Fibroblast of lung (primary cell): ENCODE measurements around the gene IDH2. TPM values are rescaled to one million over a fixed set of nuclear protein-coding genes. Genes with fewer than 3 reads are reported as not detected.
"Not testable (repeated sequence)": the region's sequence is repeated elsewhere in the genome, so short reads cannot be mapped to it uniquely, and the experiment has no call there.

Experiments used
- DNase-seq, 2 donors: peaks; one replicate each; pipeline versions ENCODE4 v3.0.0 to v3.0.0-alpha.2; 2010; ENCODE audit warnings: low read depth in 2 of 2
- H2AFZ ChIP-seq: 2 replicates; pipeline ENCODE4 v1.5.1; 2012; ENCODE audit warnings: low read length, control low read depth, inconsistent platforms
- H3K27ac ChIP-seq: 2 replicates; pipeline ENCODE4 v1.5.1; 2011; ENCODE audit warnings: low read length, control low read depth; ENCODE audit not compliant: insufficient read depth
- H3K27me3 ChIP-seq: 2 replicates; pipeline ENCODE4 v1.5.1; 2011; ENCODE audit warnings: mild to moderate bottlenecking, low read length; ENCODE audit not compliant: control insufficient read depth, insufficient read depth
- H3K36me3 ChIP-seq: 2 replicates; pipeline ENCODE4 v1.5.1; 2011; ENCODE audit warnings: low read length; ENCODE audit not compliant: control insufficient read depth, insufficient read depth
- H3K4me1 ChIP-seq: 2 replicates; pipeline ENCODE4 v1.5.1; 2011; ENCODE audit warnings: low read length; ENCODE audit not compliant: control insufficient read depth, insufficient read depth; ENCODE audit errors: extremely low read depth
- H3K4me2 ChIP-seq: 2 replicates; pipeline ENCODE4 v1.5.1; 2011; ENCODE audit warnings: low read length, control low read depth; ENCODE audit not compliant: insufficient read depth; ENCODE audit errors: extremely low read depth
- H3K4me3 ChIP-seq, 4 experiments: fragments of 200-600 bp in 1 of 4; sonication (generic) in 1 of 4; replicated peaks in 1 of 4; 2 replicates each; pipeline ENCODE4 v1.5.1; 2011 to 2016; ENCODE audit warnings: low read length in 4 of 4, low read depth in 3 of 4, mild to moderate bottlenecking in 3 of 4, control low read depth in 2 of 4, inconsistent platforms in 1 of 4, mixed read lengths in 1 of 4; ENCODE audit not compliant: insufficient read depth in 1 of 4; ENCODE audit errors: control extremely low read depth in 1 of 4
- H3K79me2 ChIP-seq: 2 replicates; pipeline ENCODE4 v1.5.1; 2012; ENCODE audit warnings: mild to moderate bottlenecking, low read length, inconsistent platforms; ENCODE audit not compliant: control insufficient read depth, insufficient read depth
- H3K9ac ChIP-seq: 2 replicates; pipeline ENCODE4 v1.5.1; 2011; ENCODE audit warnings: mild to moderate bottlenecking, low read length, control low read depth; ENCODE audit not compliant: insufficient read depth
- H3K9me3 ChIP-seq: 2 replicates; pipeline ENCODE4 v1.5.1; 2012; ENCODE audit warnings: low read depth, low read length; ENCODE audit not compliant: control insufficient read depth, insufficient read depth
- H4K20me1 ChIP-seq: 2 replicates; pipeline ENCODE4 v1.5.1; 2011; ENCODE audit warnings: low read length; ENCODE audit not compliant: control insufficient read depth, insufficient read depth; ENCODE audit errors: extremely low read depth
- EZH2 ChIP-seq: IDR thresholded peaks from 2 replicates; pipeline ENCODE4 v1.5.1; 2012; ENCODE audit warnings: low read length, control low read depth, mild to moderate bottlenecking; ENCODE audit errors: missing control alignments
- polyA plus RNA-seq, 2 donors: library from polyadenylated mRNA; depleted of rRNA in 1 of 2; stranded (reverse) in 1 of 2; unstranded in 1 of 2; fragments of >200 nt; gene quantifications; 2 replicates each; pipeline ENCODE4 v1.2.1, GENCODE V29; 2011 to 2012; ENCODE audit warnings: missing spikeins in 1 of 2
- total RNA-seq: library from RNA; depleted of rRNA; stranded (reverse); fragments of >200 nt; gene quantifications from 2 replicates; pipeline ENCODE4 v1.2.1, GENCODE V29; 2014
- TF ChIP-seq, protein P1 (sequence below), 2 donors: IDR thresholded peaks in 1 of 2; conservative IDR thresholded peaks in 1 of 2; 1 replicate in 1 of 2; 2 replicates in 1 of 2; pipeline ENCODE4 v1.5.1; 2011 to 2012; ENCODE audit warnings: low read length in 2 of 2, control low read depth in 1 of 2, inconsistent platforms in 1 of 2, low read depth in 1 of 2, mild to moderate bottlenecking in 1 of 2

Gene IDH2
- total and polyA plus RNA-seq, 2 donors (not counting 1 experiment from before 2014, with no cell fraction given) = 47.9 to 66.0 TPM

DNA sequence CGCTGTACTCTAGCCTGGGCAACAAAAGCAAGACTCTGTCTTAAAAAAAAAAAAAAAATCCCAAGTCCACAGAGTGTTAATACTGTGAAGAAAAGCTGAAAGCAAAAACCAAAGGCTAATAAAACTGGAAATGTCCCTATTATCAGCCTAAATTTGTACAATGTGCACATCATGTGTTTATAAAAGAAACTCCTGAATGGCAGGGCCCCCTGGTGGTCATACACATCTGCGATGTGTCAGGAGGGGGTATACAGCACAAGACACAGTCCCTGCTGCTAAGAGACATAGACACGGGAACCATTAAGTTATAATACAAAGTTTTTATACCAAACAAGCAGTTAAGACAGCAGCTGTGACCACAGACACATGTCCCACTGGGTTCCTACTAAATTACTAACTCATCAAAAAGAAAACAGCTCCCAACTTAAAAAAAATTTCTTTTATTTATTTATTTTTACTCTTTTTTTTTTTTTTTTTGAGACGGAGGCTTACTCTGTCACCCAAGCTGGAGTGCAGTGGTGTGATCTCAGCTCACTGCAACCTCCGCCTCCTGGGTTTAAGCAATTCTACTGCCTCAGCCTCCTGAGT, 31.0 kb downstream of the IDH2 start:
- Histone ChIP-seq H3K9ac (no peak overlapping the region), H3K27me3 (no peaks in the 10 kb centered on the region), H3K9me3 (no peaks in the 10 kb centered on the region), H4K20me1 (no peaks in the 10 kb centered on the region), H2AFZ (no peak overlapping the region), H3K27ac (no peak overlapping the region), H3K79me2 (no peaks in the 10 kb centered on the region), H3K4me1 (no peaks in the 10 kb centered on the region), H3K4me3 (no peak overlapping the region), H3K36me3 (peaks cover 7% of the 10 kb centered on the region), H3K4me2 (no peak overlapping the region)
- DNase-seq = peak; percentile 76 to 89
- TF ChIP-seq EZH2 = no peak
- TF ChIP-seq, protein P1, sequence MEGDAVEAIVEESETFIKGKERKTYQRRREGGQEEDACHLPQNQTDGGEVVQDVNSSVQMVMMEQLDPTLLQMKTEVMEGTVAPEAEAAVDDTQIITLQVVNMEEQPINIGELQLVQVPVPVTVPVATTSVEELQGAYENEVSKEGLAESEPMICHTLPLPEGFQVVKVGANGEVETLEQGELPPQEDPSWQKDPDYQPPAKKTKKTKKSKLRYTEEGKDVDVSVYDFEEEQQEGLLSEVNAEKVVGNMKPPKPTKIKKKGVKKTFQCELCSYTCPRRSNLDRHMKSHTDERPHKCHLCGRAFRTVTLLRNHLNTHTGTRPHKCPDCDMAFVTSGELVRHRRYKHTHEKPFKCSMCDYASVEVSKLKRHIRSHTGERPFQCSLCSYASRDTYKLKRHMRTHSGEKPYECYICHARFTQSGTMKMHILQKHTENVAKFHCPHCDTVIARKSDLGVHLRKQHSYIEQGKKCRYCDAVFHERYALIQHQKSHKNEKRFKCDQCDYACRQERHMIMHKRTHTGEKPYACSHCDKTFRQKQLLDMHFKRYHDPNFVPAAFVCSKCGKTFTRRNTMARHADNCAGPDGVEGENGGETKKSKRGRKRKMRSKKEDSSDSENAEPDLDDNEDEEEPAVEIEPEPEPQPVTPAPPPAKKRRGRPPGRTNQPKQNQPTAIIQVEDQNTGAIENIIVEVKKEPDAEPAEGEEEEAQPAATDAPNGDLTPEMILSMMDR (conservative IDR thresholded peaks at IDR 0.05 in 1 of 2, IDR thresholded peaks at IDR 0.05 in 1 of 2; ENCODE audit: low read depth in 1 of 2, low read length in 2 of 2) = peak; percentile 82 to 83

DNA sequence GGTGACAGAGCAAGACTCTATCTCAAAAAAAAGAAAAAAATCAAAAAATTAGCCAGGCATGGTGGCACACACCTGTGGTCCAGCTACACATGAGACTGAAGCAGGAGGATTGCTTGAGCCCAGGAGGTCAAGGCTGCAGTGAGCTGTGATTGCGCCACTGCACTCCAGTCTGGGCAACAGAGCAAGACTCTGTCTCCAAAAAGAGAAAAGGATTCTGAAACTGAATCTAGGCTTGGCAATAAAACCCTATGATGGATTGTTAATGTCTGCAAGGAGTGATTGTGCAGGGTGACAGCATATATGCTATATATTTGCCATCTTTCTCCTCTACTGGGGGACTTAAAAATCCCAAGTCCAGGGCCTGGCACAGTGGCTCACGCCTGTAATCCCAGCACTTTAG, 31.6 kb downstream of the IDH2 start:
- not testable (repeated sequence) for H3K9me3 ChIP-seq, H3K36me3 ChIP-seq, H3K4me3 ChIP-seq, H4K20me1 ChIP-seq, H3K79me2 ChIP-seq, H3K9ac ChIP-seq, DNase-seq, H2AFZ ChIP-seq, H3K27ac ChIP-seq, H3K4me1 ChIP-seq, H3K4me2 ChIP-seq, H3K27me3 ChIP-seq

GRCh38 chr15:90067953-90068606, 34.2 kb downstream of the IDH2 start:
- Histone ChIP-seq H2AFZ (no peak overlapping the region), H3K4me2 (no peak overlapping the region), H3K4me1 (no peaks in the 10 kb centered on the region), H3K4me3 (no peak overlapping the region), H3K27ac (no peak overlapping the region), H3K36me3 (peaks cover 5% of the 10 kb centered on the region), H3K27me3 (no peaks in the 10 kb centered on the region), H3K9ac (no peak overlapping the region), H4K20me1 (no peaks in the 10 kb centered on the region), H3K9me3 (no peaks in the 10 kb centered on the region), H3K79me2 (no peaks in the 10 kb centered on the region)
- no peak for DNase-seq
- TF ChIP-seq, protein P1 (conservative IDR thresholded peaks at IDR 0.05 in 1 of 2, IDR thresholded peaks at IDR 0.05 in 1 of 2; ENCODE audit: low read depth in 1 of 2, low read length in 2 of 2) = no peak
- no peak for TF ChIP-seq EZH2
